ENCODE measurements around the gene SKOR2. TPM values are rescaled to one million over a fixed set of nuclear protein-coding genes. Genes with fewer than 3 reads are reported as not detected.

Gene SKOR2
- total and polyA plus RNA-seq, 2 experiments from 2014 or later, result 0.10 to 0.42 TPM

DNA sequence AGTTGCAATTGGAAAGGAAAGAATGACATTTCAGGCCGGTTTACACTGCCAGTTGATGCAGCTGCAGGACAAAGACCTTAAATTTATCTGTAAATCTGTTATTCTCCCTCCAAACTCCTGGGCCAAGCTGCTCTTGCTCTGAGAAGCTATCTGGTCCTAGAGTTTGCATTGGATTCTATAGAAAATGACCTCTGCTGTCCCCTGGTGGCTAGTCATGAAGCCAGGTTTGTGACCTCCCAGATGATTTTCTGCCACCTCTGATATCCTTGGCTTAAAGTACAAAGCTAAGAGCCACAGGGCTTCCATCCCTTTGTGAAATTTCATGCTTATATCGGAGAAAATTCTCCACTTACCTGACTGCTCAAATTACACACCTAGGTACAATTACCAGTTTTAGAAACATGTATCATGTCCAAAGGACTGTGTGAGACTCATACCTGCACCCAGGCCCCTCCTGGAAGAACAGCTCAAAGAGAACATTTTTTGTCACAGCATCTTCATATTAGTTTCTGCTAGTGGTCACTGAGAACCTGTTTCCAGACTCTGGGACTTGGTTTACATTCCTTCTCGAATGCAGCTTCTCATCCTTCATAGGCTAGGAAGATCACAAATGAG is 46.4 kb downstream of the SKOR2 start:
- no peak overlapping the region for H3K4me2 ChIP-seq
- H3K27ac Mint-ChIP-seq, result no peak overlapping the region
- no peaks in the 10 kb centered on the region for H3K36me3 ChIP-seq (ENCODE audit: insufficient read depth)
- H3F3A ChIP-seq (replicated peaks; ENCODE audit: low read depth), result no peaks in the 10 kb centered on the region
- TF ChIP-seq NANOG (IDR thresholded peaks at IDR 0.05; ENCODE audit: borderline replicate concordance), result no peak
- TF ChIP-seq, protein P1, sequence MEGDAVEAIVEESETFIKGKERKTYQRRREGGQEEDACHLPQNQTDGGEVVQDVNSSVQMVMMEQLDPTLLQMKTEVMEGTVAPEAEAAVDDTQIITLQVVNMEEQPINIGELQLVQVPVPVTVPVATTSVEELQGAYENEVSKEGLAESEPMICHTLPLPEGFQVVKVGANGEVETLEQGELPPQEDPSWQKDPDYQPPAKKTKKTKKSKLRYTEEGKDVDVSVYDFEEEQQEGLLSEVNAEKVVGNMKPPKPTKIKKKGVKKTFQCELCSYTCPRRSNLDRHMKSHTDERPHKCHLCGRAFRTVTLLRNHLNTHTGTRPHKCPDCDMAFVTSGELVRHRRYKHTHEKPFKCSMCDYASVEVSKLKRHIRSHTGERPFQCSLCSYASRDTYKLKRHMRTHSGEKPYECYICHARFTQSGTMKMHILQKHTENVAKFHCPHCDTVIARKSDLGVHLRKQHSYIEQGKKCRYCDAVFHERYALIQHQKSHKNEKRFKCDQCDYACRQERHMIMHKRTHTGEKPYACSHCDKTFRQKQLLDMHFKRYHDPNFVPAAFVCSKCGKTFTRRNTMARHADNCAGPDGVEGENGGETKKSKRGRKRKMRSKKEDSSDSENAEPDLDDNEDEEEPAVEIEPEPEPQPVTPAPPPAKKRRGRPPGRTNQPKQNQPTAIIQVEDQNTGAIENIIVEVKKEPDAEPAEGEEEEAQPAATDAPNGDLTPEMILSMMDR (conservative IDR thresholded peaks at IDR 0.05; ENCODE audit: low read depth in 2 of 2), result peak; percentile 88 to 90
- TF ChIP-seq ZNF114 (CRISPR knock-in tag; IDR thresholded peaks at IDR 0.05), result no peak
- no peak for TF ChIP-seq EZH2phosphoT487 (IDR thresholded peaks at IDR 0.05; ENCODE audit: unreplicated experiment)
- TF ChIP-seq, protein P2, sequence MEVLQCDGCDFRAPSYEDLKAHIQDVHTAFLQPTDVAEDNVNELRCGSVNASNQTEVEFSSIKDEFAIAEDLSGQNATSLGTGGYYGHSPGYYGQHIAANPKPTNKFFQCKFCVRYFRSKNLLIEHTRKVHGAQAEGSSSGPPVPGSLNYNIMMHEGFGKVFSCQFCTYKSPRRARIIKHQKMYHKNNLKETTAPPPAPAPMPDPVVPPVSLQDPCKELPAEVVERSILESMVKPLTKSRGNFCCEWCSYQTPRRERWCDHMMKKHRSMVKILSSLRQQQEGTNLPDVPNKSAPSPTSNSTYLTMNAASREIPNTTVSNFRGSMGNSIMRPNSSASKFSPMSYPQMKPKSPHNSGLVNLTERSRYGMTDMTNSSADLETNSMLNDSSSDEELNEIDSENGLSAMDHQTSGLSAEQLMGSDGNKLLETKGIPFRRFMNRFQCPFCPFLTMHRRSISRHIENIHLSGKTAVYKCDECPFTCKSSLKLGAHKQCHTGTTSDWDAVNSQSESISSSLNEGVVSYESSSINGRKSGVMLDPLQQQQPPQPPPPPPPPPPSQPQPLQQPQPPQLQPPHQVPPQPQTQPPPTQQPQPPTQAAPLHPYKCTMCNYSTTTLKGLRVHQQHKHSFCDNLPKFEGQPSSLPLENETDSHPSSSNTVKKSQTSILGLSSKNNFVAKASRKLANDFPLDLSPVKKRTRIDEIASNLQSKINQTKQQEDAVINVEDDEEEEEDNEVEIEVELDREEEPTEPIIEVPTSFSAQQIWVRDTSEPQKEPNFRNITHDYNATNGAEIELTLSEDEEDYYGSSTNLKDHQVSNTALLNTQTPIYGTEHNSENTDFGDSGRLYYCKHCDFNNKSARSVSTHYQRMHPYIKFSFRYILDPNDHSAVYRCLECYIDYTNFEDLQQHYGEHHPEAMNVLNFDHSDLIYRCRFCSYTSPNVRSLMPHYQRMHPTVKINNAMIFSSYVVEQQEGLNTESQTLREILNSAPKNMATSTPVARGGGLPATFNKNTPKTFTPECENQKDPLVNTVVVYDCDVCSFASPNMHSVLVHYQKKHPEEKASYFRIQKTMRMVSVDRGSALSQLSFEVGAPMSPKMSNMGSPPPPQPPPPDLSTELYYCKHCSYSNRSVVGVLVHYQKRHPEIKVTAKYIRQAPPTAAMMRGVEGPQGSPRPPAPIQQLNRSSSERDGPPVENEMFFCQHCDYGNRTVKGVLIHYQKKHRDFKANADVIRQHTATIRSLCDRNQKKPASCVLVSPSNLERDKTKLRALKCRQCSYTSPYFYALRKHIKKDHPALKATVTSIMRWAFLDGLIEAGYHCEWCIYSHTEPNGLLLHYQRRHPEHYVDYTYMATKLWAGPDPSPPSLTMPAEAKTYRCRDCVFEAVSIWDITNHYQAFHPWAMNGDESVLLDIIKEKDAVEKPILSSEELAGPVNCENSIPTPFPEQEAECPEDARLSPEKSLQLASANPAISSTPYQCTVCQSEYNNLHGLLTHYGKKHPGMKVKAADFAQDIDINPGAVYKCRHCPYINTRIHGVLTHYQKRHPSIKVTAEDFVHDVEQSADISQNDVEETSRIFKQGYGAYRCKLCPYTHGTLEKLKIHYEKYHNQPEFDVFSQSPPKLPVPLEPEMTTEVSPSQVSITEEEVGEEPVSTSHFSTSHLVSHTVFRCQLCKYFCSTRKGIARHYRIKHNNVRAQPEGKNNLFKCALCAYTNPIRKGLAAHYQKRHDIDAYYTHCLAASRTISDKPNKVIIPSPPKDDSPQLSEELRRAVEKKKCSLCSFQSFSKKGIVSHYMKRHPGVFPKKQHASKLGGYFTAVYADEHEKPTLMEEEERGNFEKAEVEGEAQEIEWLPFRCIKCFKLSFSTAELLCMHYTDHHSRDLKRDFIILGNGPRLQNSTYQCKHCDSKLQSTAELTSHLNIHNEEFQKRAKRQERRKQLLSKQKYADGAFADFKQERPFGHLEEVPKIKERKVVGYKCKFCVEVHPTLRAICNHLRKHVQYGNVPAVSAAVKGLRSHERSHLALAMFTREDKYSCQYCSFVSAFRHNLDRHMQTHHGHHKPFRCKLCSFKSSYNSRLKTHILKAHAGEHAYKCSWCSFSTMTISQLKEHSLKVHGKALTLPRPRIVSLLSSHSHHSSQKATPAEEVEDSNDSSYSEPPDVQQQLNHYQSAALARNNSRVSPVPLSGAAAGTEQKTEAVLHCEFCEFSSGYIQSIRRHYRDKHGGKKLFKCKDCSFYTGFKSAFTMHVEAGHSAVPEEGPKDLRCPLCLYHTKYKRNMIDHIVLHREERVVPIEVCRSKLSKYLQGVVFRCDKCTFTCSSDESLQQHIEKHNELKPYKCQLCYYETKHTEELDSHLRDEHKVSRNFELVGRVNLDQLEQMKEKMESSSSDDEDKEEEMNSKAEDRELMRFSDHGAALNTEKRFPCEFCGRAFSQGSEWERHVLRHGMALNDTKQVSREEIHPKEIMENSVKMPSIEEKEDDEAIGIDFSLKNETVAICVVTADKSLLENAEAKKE (CRISPR knock-in tag; IDR thresholded peaks at IDR 0.05), result 0 out of 2 replicates have a peak, but pooled peaks have one; percentile 37
- no peak for TF ChIP-seq CREB1 (CRISPR knock-in tag; IDR thresholded peaks at IDR 0.05; ENCODE audit: low read depth)
- no peak for TF ChIP-seq JUNB (IDR thresholded peaks at IDR 0.05; ENCODE audit: unreplicated experiment)
- no peak for TF ChIP-seq POLR2AphosphoS5 (IDR thresholded peaks at IDR 0.05; ENCODE audit: low read depth)
- TF ChIP-seq ZNF331 (CRISPR knock-in tag; IDR thresholded peaks at IDR 0.05; ENCODE audit: low read depth), result no peak
- ATAC-seq, result peak; percentile 88
- no peaks in the 10 kb centered on the region for H3K79me2 ChIP-seq (replicated peaks; ENCODE audit: insufficient read depth)
- H3K9me3 Mint-ChIP-seq, result no peaks in the 10 kb centered on the region
- no peaks in the 10 kb centered on the region for H3K9me2 ChIP-seq (ENCODE audit: insufficient read depth)
- no peaks in the 10 kb centered on the region for H3K27me3 Mint-ChIP-seq (ENCODE audit: insufficient read depth, low read depth, poor library complexity)
- no peaks in the 10 kb centered on the region for H3K4me1 ChIP-seq (ENCODE audit: insufficient read depth)
- peaks cover 14% of the 10 kb centered on the region for H3K4me1 Mint-ChIP-seq
- H3K4me3 ChIP-seq, result no peak overlapping the region
- peak; percentile 85 for DNase-seq (ENCODE audit: low spot score)
- no peaks in the 10 kb centered on the region for H4K20me1 ChIP-seq (replicated peaks; ENCODE audit: insufficient read depth)
- no peak overlapping the region for H3K27ac ChIP-seq (ENCODE audit: low read depth)
- no peaks in the 10 kb centered on the region for H3K36me3 Mint-ChIP-seq (ENCODE audit: low read depth)
- H3K27me3 ChIP-seq (ENCODE audit: insufficient read depth), result no peaks in the 10 kb centered on the region
- H3K4me3 Mint-ChIP-seq, result no peak overlapping the region
- H2AFZ ChIP-seq, result no peak overlapping the region
